Left forelimb (tissue), 1 donor: ENCODE data around the gene DARS1.

Experiments
- DNase-seq: peaks from one replicate; pipeline ENCODE4 v3.0.0-alpha.2; 2018; ENCODE audit warnings: low spot score

DARS1 gene

DNA sequence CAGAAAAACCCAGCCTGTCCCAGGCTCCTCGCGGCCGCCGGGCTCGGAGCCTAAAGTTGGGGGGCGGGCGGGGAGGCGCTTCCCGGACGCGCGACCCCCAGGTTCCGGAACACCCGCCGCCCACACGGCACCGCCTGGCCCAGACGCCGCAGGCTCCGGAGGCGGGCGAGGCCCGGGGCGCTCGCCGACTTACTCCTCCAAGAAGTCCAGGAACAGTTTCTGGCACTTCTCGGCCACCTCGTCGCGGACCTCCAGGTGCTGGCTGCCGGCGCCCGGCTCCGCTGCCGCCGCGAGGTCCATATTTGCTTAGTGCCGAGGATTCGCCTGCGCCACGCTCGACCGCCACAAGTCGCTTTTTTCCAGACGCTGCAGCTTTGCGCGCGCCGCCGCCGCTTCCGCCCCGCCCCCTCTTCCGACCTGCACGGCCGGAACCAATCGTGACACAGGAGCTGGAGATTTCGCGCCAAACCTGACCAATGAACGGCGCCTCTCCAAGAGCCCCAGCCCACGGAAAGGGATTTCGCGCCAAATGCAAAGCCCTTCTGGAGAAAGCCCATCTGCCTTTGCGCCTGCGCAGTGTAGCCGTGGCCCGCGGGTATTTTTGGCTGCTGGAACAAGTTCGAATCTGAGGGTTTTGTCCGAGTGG, 109.2 kb downstream of the DARS1 start, which contains the start of gene MCM6:
TSS of gene MCM6 (minus strand) at position 378 of the 646 bp plus-strand sequence. CDS start at position 300, 78 bp downstream.
- DNase-seq: peak; percentile 99

GRCh38 chr2:135875491-135876065, 109.8 kb downstream of the DARS1 start:
- no peak for DNase-seq

DNA sequence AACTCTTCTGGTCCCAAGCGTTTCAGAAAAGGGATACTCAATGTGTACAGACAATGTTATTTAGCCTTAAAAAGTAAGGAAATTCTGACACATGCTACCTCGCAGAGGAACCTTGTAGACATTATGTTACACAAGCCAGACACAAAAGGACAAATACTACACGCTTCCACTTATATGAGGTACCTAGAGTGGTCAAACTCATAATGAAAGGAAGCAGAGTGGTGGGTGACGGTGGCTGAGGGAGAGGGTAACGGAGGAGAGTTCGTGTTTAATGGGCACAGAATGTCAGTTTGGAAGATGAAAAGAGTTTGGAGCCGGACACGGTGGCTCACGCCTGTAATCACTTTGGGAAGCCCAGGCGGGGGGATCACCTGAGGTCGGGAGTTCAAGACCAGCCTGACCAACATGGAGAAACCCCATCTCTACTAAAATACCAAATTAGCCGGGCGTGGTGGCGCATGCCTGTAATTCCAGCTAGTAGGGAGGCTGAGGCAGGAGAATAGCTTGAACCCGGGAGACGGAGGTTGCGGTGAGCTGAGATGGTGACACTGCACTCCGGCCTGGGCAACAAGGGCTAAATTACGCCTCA, 110.6 kb downstream of the DARS1 start:
- DNase-seq: no peak

DNA sequence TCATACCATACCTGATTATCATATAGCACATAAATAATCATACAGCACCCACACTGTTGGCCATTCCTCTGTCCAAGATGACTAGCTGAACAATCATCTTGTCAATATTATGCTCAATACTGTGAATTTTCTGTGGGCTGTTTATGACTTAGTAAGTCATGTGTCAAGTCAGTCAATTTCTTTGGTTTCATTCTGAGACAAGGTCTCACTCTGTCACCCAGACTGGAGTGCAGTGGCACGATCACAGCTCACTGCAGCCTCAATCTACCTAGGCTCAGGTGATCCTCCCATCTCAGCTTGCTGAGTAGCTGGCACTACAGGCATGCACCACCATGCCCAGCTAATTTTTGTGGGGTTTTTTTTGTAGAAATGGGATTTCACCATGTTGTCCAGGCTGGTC, 114.9 kb downstream of the DARS1 start:
- no peak for DNase-seq

DNA sequence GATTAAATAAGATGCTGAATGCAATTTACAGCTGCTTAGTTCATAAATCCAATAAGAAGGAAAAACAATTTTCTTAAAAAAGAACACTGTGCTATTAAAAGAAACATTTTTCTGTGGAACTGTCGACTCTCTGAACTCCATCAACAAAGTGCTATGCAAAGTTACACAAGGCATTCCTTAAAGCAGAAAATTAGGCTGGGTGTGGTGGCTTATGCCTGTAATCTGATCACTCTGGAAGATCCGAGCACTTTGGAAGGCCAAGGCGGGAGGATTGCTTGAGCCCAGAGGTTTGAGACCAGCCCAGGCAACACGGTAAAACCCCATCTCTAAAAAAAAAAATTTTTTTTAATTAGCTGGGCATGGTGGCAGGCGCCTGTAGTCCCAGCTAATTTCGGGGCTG, 122.2 kb downstream of the DARS1 start:
- no peak for DNase-seq

GRCh38 chr2:135862718-135863117, 122.7 kb downstream of the DARS1 start:
- no peak for DNase-seq
